HG03045 (cell line): Measurements from ENCODE around the gene RHO.
"Not testable (repeated sequence)": the region's sequence is repeated elsewhere in the genome, so short reads cannot be mapped to it uniquely, and the experiment has no call there.

Experiments
- ATAC-seq: cut with Tn5 transposase; IDR thresholded peaks from one replicate; pipeline ENCODE4 v1.9.1; 2021; ENCODE audit warnings: mild to moderate bottlenecking, moderate library complexity; ENCODE audit not compliant: unreplicated experiment

Gene RHO

GRCh38 chr3:129498603-129499488 lies 29.6 kb upstream of the RHO start:
- ATAC-seq, result not testable (repeated sequence)

GRCh38 chr3:129499604-129500333 lies 28.7 kb upstream of the RHO start:
- ATAC-seq, result not testable (repeated sequence)

DNA sequence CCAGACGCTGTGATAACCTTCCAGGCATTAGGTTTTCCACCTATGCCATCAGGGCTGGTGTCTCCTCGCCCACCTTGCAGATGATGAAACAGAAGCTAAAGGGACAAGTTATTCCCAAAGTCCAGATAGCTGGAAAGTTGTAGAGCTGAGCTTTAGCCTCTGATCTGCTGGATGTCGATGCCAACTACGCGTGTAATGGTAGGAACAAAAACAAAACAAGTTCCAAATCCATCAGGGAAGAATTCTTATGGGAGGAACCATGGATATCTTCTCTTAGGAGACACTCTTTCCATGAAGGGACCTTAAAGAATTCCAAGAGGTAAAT lies 28.1 kb upstream of the RHO start:
- ATAC-seq, result no peak

GRCh38 chr3:129501630-129502029 lies 26.8 kb upstream of the RHO start:
- ATAC-seq, result no peak

- no peak for ATAC-seq
These were observed 25.6 kb upstream of the RHO start for GRCh38 chr3:129502641-129503408.

DNA sequence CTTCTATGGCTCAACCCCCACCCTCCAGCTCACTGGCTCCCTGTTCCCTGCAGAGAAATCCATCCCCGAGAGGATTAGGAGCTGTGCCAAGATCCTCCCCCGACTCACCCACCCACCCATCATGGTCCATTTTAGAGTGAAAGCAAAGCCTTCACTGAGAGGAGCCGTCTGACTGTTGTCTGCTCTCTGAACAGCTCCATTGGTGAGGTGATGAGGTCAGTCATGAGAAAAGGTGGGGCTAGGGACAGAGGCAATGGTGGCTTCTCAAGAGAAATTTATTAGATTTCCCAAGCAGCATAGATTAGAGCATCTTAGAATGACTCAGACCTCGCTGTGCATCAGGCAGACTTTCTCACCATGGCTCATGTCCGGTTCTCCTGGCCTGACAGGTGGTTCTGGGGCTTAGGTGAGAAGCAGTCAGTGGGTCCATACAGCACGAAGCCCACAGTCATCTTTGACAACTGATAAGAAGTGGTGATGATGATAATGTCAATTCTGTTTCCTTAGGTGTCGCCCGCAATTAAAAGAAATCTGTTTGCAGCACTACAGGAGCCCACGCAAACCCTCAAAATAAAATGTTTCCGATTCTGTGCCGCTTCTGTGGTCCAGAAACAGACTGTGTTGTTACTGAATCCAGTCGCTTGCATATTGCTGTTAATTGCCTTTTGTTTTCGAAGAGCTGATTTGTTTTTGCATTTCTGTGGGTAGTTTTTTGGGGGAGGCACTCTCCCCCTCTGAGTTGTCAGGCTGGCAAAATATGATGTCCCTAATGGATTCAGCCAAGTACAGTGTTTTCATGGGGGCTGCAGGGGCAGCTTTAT lies 24.8 kb upstream of the RHO start:
- ATAC-seq, result no peak

DNA sequence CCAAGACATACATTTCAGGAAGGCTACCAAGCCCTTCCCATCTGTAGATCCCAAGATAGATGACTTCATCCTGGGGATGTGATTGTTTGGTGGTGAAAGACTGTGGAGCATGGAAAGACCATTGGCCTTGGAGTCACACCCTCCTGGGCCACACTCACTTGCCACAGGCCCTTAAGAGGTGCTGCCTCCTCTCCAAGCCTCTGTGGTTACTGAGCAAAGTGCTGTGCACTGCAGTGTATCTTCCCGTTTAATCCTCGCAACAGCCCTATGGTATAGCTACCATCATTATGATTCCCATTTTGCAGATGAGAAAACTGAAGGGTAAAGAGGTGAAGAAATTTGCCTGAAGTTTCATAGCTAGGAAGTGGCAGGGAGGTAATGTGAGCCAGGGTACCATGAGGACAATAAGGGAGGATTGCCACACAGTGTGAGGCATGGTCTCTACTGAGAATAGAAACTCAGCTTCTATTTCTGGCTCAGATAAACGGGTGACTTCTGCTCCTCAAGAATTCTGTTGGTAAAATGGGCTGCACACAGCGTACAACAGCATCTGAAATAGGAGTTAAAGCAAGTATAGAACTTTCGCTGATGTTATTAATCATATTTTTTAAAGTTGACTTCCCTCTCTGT lies 23.9 kb upstream of the RHO start:
- ATAC-seq, result no peak

DNA sequence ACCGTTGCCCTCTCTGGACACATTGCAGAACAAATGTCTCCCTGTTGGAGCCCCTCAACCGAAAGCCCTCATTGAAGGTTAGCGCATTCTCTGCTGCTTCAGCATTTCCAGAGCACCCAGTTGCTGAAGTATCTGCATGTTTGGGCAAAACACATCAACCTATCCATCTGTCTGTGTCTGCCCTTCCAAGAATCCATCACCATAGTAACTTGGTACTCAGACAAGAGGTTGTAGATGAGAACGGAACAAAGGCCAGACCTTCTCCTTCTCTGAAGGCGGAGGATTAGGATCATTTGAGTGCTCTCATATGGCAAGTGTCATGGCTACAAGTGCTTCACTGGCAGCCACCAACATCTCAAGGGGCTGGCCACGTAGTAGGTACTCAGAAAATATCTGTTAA lies 23.1 kb upstream of the RHO start:
- no peak for ATAC-seq

DNA sequence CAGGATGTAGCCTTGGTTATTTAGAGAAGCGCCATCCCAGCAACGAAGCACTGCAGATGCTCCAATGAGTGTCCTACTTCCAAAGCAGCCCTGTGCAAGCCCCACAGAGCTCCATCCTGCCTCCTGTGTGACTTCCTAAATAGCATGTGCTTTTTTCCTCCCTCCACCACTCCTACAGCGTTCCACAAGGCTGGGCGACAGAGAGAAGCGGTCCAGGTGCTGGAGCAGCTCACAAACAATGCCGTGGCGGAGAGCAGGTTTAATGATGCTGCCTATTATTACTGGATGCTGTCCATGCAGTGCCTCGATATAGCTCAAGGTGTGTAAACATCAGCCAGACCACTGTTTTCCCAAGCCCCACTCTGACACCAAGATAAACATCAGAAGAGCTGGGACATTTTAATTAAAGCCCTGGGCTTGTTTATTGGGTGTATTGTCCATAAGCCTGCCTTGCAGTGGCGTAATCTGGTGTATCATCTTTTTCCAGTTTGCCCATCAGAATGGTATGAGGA lies 22.2 kb upstream of the RHO start:
- ATAC-seq, result no peak

- no peak for ATAC-seq
These were observed 21.1 kb upstream of the RHO start for GRCh38 chr3:129507181-129507831.

GRCh38 chr3:129512595-129512994 lies 15.8 kb upstream of the RHO start:
- ATAC-seq, result no peak

DNA sequence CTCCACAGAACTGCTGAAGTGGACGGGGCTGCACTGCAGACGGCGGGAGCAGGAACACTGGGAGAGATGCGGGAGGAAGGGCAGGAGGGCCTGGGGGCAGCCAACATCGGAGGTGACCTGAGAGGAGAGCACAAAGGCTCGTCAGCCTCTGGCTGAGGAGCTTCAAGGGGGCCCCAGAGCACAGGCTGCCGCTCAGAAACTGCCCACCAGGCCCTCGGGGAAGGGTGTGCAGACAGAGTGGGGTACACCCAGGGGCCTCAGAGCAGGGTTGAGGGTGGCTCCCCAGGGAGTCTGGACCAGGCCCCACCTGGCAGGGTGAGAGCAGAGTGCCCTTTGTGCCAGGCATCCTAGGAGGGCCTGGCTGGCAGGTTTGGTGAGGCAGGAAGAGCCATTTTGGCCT lies 14.7 kb upstream of the RHO start:
- ATAC-seq, result no peak

GRCh38 chr3:129514110-129514509 lies 14.3 kb upstream of the RHO start:
- no peak for ATAC-seq

GRCh38 chr3:129514563-129514962 lies 13.9 kb upstream of the RHO start:
- ATAC-seq, result no peak

DNA sequence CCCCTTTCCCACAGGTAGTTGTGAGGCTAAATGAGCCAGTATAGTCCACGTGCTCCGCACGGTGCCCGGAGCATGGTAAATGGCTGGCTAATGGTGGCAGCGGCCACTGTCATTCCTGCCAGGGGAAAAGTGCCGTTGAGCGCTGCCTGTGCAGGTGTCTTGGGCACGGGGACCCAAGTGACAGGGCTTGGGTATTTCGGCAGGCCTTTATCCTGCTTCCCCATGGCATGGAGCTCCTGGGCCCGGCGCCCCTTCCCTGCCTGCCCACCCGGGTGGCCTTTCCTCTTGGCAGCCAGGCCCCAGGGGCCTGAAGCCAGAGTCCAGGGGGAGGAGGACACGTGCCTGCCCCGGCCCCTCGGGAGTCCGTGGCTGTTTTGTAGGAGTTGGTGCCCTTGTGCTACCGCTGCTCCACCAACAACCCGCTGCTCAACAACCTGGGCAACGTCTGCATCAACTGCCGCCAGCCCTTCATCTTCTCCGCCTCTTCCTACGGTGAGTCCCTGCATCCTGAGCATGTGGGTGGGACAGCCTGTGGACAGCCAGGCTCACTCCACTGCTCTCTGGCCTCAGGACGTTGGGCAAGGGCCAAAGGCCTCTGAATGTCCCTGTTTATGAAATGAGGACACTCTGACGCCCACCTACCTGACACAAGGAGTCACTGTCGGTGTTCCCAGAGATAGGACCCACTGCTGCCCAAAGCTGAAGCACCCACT lies 13.2 kb upstream of the RHO start:
- not testable (repeated sequence) for ATAC-seq

DNA sequence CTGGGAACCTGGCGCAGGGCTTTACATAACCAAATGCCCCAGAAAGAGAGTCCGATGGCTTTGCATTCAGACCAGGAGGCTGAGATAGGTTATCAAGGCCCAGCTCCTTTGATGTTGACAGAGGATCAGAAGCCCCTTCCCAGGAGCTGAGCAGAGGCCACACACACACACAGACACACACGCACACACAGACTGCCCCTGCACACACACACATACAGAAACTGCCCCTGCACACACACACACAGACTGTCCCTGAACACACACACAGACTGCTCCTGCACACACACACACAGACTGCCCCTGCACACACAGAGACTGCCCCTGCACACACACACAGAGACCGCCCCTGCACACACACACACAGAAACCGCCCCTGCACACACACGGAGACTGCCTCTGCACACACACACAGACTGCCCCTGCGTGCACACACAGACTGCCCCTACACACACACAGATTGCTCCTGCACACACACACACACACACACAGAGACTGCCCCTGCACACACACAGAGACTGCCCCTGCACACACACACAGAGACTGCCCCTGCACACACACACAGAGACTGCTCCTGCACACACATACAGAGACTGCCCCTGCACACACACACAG lies 12.5 kb upstream of the RHO start:
- ATAC-seq, result not testable (repeated sequence)

- no peak for ATAC-seq
These were observed 10.9 kb upstream of the RHO start for GRCh38 chr3:129517516-129517915.

GRCh38 chr3:129518038-129518561 lies 10.3 kb upstream of the RHO start:
- no peak for ATAC-seq
